ENCODE results near the gene ZNF277.

Gene ZNF277

DNA sequence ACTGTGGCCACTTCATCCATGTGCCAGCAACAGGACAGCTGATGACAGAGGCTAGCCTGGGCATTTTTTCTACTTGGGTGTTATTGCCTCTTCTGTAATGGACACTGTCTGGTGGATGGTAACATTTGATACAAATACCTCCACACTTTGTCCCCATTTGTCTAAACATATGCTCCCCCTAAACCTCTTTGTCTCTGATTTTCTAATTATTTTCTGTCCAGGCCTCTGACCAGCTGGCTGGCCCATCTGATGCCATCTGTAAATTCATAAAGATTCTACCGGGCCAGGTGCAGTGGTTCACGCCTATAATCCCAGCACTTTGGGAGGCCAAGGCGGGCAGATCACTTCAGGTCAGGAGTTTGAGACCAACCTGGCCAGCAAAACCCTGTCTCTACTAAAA is 159.1 kb downstream of the ZNF277 start:
- no peak overlapping the region for H3K4me3 ChIP-seq (ENCODE audit: low read length)
- DNase-seq (ENCODE audit: low read depth) = no peak
- TF ChIP-seq, protein P1, sequence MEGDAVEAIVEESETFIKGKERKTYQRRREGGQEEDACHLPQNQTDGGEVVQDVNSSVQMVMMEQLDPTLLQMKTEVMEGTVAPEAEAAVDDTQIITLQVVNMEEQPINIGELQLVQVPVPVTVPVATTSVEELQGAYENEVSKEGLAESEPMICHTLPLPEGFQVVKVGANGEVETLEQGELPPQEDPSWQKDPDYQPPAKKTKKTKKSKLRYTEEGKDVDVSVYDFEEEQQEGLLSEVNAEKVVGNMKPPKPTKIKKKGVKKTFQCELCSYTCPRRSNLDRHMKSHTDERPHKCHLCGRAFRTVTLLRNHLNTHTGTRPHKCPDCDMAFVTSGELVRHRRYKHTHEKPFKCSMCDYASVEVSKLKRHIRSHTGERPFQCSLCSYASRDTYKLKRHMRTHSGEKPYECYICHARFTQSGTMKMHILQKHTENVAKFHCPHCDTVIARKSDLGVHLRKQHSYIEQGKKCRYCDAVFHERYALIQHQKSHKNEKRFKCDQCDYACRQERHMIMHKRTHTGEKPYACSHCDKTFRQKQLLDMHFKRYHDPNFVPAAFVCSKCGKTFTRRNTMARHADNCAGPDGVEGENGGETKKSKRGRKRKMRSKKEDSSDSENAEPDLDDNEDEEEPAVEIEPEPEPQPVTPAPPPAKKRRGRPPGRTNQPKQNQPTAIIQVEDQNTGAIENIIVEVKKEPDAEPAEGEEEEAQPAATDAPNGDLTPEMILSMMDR (conservative IDR thresholded peaks at IDR 0.05; ENCODE audit: low read length) = no peak

DNA sequence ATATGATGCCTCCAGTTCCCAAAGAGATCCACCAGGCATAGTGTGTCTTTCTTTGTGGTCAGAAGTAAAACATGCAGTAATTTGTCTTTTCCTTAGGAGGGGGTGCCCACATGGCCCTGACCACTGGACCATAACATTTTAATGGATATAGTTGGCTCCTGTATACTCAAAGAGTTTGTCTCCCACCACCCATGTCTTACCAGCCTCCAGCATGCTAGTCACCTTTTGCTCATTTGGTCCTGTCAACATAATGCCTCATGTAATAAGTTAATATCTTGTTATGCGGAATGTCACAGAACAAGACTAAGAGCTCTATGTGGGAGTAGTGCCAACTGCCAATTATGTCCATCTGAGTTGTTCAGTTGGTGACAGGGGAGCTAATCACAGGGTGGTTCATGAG is 160.4 kb downstream of the ZNF277 start:
- TF ChIP-seq, protein P1 (conservative IDR thresholded peaks at IDR 0.05; ENCODE audit: low read length) = no peak
- DNase-seq (ENCODE audit: low read depth) = no peak
- H3K4me3 ChIP-seq (ENCODE audit: low read length) = no peak overlapping the region

DNA sequence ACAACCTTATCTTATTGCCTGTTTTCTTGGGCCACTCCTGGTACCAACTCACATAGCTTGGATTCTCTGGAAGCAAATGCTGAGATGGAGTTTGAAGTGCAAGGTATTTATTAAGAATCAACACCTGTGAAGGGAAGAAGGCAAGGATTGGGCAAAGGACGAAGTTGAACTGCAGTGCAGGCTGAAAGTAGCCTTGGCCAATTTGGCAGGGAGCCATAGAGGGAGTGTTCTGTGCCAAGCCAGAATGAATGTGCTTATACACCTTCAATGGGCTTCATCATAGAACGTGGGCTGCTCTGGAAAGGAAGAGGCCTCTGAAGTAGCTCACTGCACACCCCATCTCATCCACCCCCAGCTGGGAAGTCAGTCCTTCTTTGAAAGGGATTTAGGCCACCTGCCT is 163.9 kb downstream of the ZNF277 start:
- no peak overlapping the region for H3K4me3 ChIP-seq (ENCODE audit: low read length)
- no peak for DNase-seq (ENCODE audit: low read depth)
- TF ChIP-seq, protein P1 (conservative IDR thresholded peaks at IDR 0.05; ENCODE audit: low read length) = no peak

DNA sequence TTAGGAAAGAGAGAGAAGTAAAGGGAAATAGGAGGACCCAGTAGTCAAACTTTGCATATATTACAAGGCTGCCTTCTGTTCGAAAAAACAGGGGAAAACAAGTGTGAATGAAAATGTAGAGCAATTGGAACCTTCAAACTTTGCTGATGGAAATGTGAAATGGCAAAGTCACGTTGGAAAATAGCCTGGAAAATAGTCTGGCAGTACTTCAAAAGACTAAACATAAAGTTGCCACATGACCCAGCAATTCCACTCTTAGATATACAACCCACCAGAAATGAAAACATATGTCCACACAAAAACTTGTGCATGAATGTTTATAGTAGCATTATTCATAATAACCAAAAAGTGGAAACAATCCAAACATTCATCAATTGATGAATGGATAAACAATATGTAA is 165.2 kb downstream of the ZNF277 start:
- DNase-seq (ENCODE audit: low read depth) = no peak
- TF ChIP-seq, protein P1 (conservative IDR thresholded peaks at IDR 0.05; ENCODE audit: low read length) = no peak
- no peak overlapping the region for H3K4me3 ChIP-seq (ENCODE audit: low read length)

DNA sequence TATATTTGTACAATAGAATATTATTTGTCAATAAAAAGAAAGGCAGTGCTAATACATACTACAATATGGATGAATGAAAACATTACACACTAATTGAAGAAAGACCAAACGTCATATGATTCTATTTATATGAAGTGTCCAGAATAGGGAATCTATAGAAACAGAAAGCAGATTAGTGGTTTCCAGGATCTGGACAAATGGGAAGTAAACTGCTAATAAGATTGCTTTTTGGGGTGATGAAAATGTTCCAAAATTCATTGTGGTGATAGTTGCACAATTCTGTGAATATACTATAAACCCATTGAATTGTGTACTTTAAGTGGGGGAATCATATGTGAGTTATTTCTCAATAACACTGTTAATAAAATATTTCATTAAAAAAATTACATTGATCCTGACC is 165.6 kb downstream of the ZNF277 start:
- DNase-seq (ENCODE audit: low read depth) = no peak
- TF ChIP-seq, protein P1 (conservative IDR thresholded peaks at IDR 0.05; ENCODE audit: low read length) = no peak
- H3K4me3 ChIP-seq (ENCODE audit: low read length) = no peak overlapping the region

DNA sequence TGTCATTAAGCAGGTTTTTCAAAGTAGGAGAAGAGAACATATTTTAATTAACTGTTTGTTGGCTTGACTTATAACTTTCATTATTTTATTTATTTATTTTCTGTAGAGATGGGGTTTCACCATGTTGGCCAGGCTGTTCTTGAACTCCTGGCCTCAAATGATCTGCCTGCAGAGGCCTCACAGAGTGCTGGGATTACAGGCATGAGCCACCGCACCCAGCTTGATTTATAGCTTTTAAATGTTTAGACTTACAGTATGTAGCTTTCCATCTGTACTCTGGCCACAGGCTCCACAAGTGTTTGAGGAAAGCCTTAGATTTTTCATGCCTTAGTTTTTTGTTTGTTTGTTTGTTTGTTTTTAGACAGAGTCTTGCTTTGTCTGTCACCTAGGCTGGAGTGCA is 171.1 kb downstream of the ZNF277 start:
- TF ChIP-seq, protein P1 (conservative IDR thresholded peaks at IDR 0.05; ENCODE audit: low read length) = no peak
- no peak for DNase-seq (ENCODE audit: low read depth)
- H3K4me3 ChIP-seq (ENCODE audit: low read length) = no peak overlapping the region

DNA sequence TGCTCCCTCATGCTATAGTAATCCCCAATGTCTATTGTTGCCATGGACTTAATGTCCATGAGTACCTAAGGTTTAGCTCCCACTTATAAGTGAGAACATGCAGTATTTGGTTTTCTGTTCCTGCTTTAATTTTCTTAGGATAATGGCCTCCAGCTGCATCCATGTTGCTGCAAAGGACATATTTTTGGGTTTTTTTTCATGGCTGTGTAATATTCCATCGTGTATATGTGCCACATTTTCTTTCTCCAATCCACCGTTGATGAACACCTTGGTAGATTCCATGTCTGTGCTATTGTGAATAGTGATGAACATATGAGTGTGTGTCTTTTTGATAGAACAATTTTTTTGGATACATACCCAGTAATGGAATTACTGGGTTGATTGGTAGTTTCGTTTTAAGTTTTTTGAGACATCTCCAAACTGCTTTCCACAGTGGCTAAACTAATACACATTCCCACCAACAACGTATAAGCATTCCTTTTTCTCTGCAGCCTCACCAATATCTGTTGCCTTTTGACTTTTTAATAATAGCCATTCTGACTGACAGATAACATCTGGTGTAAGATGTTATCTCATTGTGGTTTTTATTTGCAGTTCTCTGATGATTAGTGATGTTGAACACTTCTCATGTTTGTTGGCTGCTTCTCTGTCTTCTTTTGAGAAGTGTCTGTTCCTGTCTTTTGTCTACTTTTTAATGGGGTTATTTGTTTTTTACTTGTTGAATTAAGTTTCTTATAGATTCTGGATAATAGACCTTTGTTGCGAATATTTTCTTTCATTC is 175.0 kb downstream of the ZNF277 start:
- no peak for DNase-seq (ENCODE audit: low read depth)
- TF ChIP-seq, protein P1 (conservative IDR thresholded peaks at IDR 0.05; ENCODE audit: low read length) = no peak

More for the DNA sequence above, 175.0 kb downstream of the ZNF277 start:
- no peak overlapping the region for H3K4me3 ChIP-seq (ENCODE audit: low read length)

Measured in AG10803 (cell line).